Umbilical cord (tissue), 2 donors: ENCODE measurements around the gene GRAPL. TPM values are rescaled to one million over a fixed set of nuclear protein-coding genes. Genes with fewer than 3 reads are reported as not detected.
"Not testable (repeated sequence)": the region's sequence is repeated elsewhere in the genome, so short reads cannot be mapped to it uniquely, and the experiment has no call there.

Experiments used
- DNase-seq: peaks from one replicate; pipeline ENCODE4 v3.0.0-alpha.2; 2015; ENCODE audit warnings: low spot score
- total RNA-seq: library from RNA; depleted of rRNA; stranded (reverse); fragments of >200 nt; gene quantifications from one replicate; pipeline ENCODE4 v1.2.3, GENCODE V29; 2014; ENCODE audit warnings: low replicate concordance; ENCODE audit not compliant: insufficient read depth

GRAPL gene
- total RNA-seq, 1 donor from 2014 or later, result not detected

- not testable (repeated sequence) for DNase-seq
These were observed 9.2 kb downstream of the GRAPL start for GRCh38 chr17:19136605-19137004.

- not testable (repeated sequence) for DNase-seq
These were observed 10.6 kb downstream of the GRAPL start for GRCh38 chr17:19137959-19138358.

- DNase-seq, result not testable (repeated sequence)
These were observed 14.2 kb downstream of the GRAPL start for GRCh38 chr17:19141366-19142155.

- DNase-seq, result not testable (repeated sequence)
These were observed 15.0 kb downstream of the GRAPL start for GRCh38 chr17:19142419-19142818.

- DNase-seq, result not testable (repeated sequence)
These were observed 15.8 kb downstream of the GRAPL start for GRCh38 chr17:19143097-19143777.

- DNase-seq, result not testable (repeated sequence)
These were observed 17.0 kb downstream of the GRAPL start for GRCh38 chr17:19144373-19144772.

- not testable (repeated sequence) for DNase-seq
These were observed 18.1 kb downstream of the GRAPL start for GRCh38 chr17:19145471-19145870.

- DNase-seq, result not testable (repeated sequence)
These were observed 23.6 kb downstream of the GRAPL start for GRCh38 chr17:19150678-19151615.

- DNase-seq, result not testable (repeated sequence)
These were observed 30.2 kb downstream of the GRAPL start for GRCh38 chr17:19157628-19158027.

- not testable (repeated sequence) for DNase-seq
These were observed 31.1 kb downstream of the GRAPL start for GRCh38 chr17:19158478-19158877.

GRCh38 chr17:19158938-19159337 is 31.5 kb downstream of the GRAPL start:
- not testable (repeated sequence) for DNase-seq

GRCh38 chr17:19161308-19162107 is 34.1 kb downstream of the GRAPL start:
- not testable (repeated sequence) for DNase-seq

GRCh38 chr17:19162384-19163216 is 35.2 kb downstream of the GRAPL start:
- DNase-seq, result not testable (repeated sequence)

- DNase-seq, result not testable (repeated sequence)
These were observed 47.0 kb downstream of the GRAPL start for GRCh38 chr17:19174422-19174821.

- DNase-seq, result not testable (repeated sequence)
These were observed 48.0 kb downstream of the GRAPL start for GRCh38 chr17:19175410-19175809.

- DNase-seq, result not testable (repeated sequence)
These were observed 53.9 kb downstream of the GRAPL start for GRCh38 chr17:19181040-19181875.

GRCh38 chr17:19187883-19188869 is 60.8 kb downstream of the GRAPL start:
- not testable (repeated sequence) for DNase-seq
